ENCODE data around the gene SLC39A1.
A peak's percentile ranks its signal among the peaks of the same experiment; 100 is the strongest.

SLC39A1 gene

DNA sequence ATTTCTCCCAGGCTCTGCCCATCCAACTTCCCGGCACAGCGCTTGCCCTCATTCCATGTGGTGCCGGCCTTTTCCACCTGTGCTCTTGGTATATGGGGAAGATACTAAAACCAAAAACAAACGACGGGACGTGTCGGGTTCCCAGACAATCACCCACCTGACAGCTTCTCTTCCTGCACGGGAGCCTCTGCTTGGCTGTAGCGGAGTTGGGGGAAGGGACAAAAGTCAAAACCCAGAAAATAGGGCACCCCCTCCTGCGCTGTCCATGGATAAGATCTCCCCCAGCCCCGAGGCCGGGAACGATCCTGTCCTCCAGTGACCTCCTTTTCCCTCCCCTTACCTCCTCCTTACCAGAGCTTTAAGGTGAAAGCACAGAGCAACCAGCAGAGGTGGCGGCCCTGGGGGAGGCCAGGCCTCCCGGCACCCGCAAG is 13.5 kb upstream of the SLC39A1 start:
- no peak for DNase-seq (ENCODE audit: low read depth)

- no peak for DNase-seq (ENCODE audit: low read depth)
Observed at GRCh38 chr1:153973525-153973924, 10.2 kb upstream of the SLC39A1 start.

GRCh38 chr1:153973071-153973470 is 9.7 kb upstream of the SLC39A1 start:
- DNase-seq (ENCODE audit: low read depth): no peak

DNA sequence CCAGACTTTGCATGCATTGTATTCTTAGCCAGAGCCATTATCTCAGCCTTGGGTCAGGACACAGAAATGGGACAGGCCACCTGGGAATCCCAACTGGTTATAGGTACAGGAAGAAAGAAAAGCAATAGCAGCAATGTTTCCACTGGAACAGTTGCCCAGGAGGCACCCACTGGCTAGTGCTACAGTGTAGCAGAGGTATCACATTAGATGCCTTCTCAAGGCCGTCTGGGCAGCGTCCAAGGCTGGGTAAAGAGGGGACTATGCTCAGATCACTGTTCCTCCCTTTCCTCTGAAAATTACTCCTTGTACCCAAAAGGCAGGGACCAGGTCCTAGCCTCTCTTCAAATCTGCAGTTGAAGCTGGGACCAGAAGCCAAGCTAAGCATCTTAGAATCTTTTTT is 7.0 kb upstream of the SLC39A1 start:
- DNase-seq (ENCODE audit: low read depth): no peak

DNA sequence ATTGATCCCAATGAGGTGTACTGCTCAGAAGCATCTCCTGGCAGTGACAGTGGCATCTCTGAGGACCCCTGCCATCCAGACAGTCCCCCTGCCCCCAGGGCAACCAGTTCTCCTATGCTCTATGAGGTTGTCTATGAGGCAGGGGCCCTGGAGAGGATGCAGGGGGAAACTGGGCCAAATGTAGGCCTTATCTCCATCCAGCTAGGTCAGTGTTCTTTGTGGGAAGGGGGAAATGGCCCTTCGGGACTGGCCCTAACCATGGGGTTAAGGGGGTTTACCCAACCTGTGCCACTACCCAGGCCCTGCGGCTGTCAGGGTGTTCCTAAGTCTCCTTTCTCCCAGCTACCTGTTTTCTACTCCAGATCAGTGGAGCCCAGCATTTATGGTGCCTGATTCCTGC is 5.6 kb upstream of the SLC39A1 start:
- no peak for DNase-seq (ENCODE audit: low read depth)

- no peak for DNase-seq (ENCODE audit: low read depth)
Observed at GRCh38 chr1:153968408-153968807, 5.1 kb upstream of the SLC39A1 start.

- no peak for DNase-seq (ENCODE audit: low read depth)
Observed at GRCh38 chr1:153968000-153968363, 4.6 kb upstream of the SLC39A1 start.

DNA sequence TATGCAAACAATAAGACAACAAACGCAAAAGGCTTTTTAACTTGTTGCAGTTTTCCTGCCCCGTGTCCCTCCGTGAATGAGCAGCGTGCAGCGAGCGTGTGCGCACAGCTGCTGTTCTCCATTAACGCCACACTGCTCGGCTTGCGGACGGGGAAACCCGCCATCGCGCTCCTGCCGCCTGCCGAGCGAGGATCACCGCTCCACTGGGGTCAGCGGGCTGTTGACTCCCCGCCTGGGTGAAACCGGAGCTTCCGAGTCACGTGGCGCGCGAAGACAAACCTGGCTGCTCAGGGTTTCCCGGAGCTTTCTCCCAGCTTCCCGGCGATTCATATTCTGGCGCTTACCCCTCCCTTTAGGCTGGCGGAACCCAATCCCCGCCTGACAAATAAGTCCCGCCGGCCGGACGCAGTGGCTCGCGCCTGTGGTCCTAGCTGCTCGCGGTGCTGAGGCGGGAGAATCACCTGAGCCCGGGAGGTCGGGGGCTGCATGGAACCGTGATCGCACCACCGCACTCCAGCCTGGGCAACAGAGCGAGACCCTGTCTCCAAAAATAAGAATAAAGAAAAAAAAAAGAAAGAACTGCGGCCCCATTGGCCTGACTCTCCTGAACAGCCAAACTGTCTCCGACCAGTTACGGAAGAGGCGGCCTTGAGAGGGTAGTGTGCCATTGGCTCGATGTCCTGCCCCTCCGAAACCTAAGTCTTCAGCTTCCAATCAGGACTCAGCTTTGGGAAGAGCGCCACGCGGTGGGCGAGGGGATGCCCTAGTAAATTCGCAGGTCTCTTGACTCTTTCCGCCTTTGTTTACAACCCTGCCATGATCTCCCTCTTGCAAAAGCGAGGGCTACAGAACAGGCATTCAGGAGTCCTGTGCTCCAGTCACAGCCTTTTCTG is 4.0 kb upstream of the SLC39A1 start, which contains the start of gene CREB3L4:
CREB3L4 (plus strand) TSS at position 796 of the 893 bp plus-strand sequence. CDS start 624 bp downstream, outside the sequence.
- peak; percentile 76 for DNase-seq (ENCODE audit: low read depth)

- DNase-seq (ENCODE audit: low read depth): no peak
Observed at GRCh38 chr1:153963850-153964331, 554 bp upstream of the SLC39A1 start.

DNA sequence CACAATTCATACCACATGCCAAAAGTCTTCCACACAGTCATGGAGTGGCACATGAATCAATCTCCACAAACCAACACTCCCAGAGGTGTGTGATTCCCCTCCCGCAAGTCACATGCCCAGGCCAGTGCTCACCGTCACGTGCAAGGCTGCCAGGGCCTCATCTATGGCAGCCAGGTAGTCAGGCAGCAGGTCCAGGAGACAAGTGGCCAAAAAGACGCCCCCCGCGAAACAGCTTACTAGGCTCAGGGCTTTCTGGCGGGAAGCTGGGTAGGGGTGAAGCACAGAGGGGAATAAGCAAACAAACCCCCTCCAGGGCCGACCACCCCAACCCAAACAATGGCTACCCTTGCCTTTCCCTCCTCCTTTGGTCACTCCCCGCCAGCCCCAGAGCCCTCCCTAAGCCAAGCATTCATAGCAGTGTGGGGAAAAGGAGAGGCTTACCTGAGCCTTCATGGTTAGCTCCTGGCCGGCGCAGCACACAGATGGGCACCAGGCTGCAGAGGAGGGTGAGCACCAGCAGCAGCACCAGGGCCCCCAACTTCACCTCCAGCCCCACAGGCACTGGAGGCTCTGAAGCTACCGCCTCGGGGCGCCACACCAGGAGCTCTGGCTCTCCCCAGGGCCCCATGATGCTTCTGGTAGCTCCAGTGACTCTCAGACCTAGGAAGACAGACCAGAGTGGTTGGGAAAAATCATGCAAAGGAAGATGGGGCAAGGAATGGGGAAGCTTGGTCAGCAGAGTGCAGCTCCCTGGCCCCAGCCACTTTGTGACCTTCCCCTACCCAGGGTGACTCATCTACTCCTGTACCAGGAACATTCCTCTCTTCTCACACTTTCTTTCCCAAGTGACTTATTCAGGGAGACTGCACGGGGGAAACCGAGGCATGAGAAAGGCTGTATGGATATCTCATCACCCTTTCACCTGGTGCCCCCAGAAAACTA is 978 bp downstream of the SLC39A1 start:
- DNase-seq (ENCODE audit: low read depth): no peak

DNA sequence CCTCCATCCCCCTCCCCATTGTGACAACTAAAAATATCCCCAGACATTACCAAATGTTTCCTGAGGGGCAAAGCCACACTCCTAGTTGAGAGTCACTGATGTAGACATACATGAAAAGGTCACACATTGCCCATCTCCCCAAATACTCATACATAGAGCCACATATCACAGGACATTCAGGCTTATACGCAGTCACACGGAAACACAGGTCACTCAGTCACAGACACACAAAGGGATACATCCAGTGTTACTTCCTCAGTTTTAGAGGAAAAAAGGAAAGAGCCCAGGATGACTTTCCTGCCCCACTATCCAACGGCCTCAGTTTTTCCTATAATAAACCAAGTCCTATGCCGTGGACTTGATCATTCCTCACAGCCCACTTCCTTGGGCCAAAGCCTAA is 1.9 kb downstream of the SLC39A1 start:
- DNase-seq (ENCODE audit: low read depth): no peak

- no peak for DNase-seq (ENCODE audit: low read depth)
Observed at GRCh38 chr1:153960206-153960605, 3.1 kb downstream of the SLC39A1 start.

GRCh38 chr1:153959454-153959853 is 3.9 kb downstream of the SLC39A1 start:
- no peak for DNase-seq (ENCODE audit: low read depth)

- no peak for DNase-seq (ENCODE audit: low read depth)
Observed at GRCh38 chr1:153958961-153959260, 4.4 kb downstream of the SLC39A1 start.

DNA sequence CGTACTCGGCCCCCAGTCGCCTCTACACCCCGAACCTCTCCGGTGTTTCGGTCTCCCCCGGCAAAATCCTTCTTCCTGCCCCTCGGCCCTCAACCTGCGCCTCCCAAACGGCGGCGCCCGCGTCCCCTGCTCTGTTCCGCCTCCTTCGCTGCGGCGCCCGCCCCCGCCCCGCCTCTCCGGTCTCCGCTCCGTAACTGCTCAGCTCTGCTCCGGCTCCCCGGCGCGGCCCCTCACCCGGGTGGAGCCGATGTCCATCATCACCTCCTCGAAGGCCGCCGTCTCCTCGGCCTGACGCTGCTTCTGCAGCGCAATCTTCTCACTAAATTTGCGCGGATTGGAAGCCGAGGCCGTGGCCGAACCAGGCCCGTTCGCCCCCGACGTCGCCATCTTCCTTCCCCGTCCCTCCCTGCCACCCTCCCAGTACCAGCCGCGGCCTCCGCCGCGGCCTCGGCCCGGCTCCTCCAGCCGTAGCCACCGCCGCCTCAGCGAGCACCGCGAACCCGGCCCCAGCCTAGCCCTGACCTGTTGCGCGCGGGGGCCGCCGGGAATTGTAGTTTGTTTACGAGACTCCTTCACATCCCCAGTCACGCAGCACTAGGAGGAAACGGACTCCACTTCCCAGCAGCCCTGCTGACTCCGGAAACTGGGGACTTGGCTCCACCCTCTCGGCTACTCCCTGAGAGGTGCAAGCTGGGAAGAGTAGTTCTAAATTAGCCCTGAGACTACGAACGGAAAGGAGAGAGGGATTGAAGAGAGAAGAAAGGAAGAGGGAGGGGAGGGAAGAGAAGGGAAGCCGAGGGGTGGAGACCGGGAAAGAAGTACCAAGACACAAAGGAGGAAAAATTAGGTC is 5.0 kb downstream of the SLC39A1 start, which contains the start of gene CRTC2:
CRTC2 (minus strand) TSS at position 502 of the 850 bp plus-strand sequence; CDS start at position 387, 115 bp downstream.
- peak; percentile 93 for DNase-seq (ENCODE audit: low read depth)

DNA sequence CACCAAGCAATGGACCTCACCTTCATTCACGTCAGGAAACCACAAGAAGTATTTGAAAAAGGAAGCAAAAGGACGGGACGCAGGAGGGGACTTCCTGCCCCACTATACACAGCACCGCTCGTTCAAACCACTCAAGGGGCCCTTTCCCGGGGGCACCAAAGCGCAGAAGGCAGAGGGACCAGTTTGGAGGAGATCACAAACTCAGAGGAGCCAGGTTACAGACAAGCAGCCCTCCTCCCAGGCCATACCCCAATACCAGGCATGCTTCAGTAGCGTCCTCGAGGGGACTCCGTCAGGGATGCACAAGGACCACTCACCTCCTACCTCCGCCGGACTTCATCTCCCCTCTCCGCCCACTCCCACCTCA is 5.6 kb downstream of the SLC39A1 start:
- no peak for DNase-seq (ENCODE audit: low read depth)

GRCh38 chr1:153956997-153957715 is 6.2 kb downstream of the SLC39A1 start:
- DNase-seq (ENCODE audit: low read depth): no peak

- DNase-seq (ENCODE audit: low read depth): no peak
Observed at GRCh38 chr1:153954826-153955225, 8.5 kb downstream of the SLC39A1 start.

DNA sequence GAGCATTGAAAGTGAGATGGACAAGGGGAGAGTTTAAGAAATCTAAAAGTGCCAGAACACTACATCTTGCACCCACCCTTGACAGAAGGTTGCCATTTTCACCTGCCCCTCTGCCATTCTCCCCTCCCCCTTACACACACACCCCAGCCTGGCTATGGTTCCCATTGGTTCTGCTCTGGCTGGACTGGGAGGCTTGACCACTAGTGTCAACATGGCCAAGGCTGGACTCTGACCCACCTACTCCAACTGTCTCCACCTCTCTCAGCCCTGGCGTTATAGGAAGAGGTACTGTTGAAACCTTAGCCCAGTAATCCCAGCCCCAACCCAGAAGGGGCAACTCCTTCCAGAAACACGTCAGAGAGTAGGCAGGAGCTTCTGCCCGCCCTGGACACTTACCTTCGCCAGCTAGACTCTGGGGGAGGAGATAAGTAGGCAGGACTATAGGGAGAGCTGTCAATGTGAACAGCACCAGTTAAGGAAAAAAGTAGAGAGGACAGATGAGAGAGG is 9.4 kb downstream of the SLC39A1 start:
- DNase-seq (ENCODE audit: low read depth): no peak

GRCh38 chr1:153951801-153952200 is 11.5 kb downstream of the SLC39A1 start:
- no peak for DNase-seq (ENCODE audit: low read depth)

GRCh38 chr1:153951183-153951582 is 12.2 kb downstream of the SLC39A1 start:
- DNase-seq (ENCODE audit: low read depth): no peak
